Right lobe of liver (tissue), 6 donors: ENCODE results near the gene MLANA. TPM values are rescaled to one million over a fixed set of nuclear protein-coding genes. Genes with fewer than 3 reads are reported as not detected.
A peak's percentile ranks its signal among the peaks of the same experiment; 100 is the strongest.

Experiments used
- ATAC-seq, 4 donors: fragments of 200-7000 bp; cut with Tn5 transposase; one replicate each; pipeline ENCODE4 v1.9.1; 2020; ENCODE audit warnings: mild to moderate bottlenecking in 4 of 4, moderate library complexity in 4 of 4
- DNase-seq, 3 donors: peaks; one replicate each; pipeline ENCODE4 v3.0.0-alpha.2; 2020
- H3K27ac ChIP-seq, 3 donors: fragments of 200-600 bp; one replicate each; pipeline ENCODE4 v1.8.0; 2022
- H3K27me3 ChIP-seq, 2 donors: fragments of 200-600 bp; one replicate each; pipeline ENCODE4 v1.8.0; 2022
- H3K36me3 ChIP-seq, 4 donors: fragments of 200-600 bp; sonication (generic) in 1 of 4; one replicate each; pipeline versions ENCODE4 v1.5.1 to v1.8.0; 2017 to 2022; ENCODE audit warnings: control low read depth in 1 of 4
- H3K4me1 ChIP-seq, 4 donors: fragments of 200-600 bp; sonication (generic) in 1 of 4; one replicate each; pipeline versions ENCODE4 v1.5.1 to v1.8.0; 2017 to 2022; ENCODE audit warnings: control low read depth in 1 of 4
- H3K4me3 ChIP-seq, 3 donors: fragments of 200-600 bp; one replicate each; pipeline ENCODE4 v1.8.0; 2022
- H3K9me3 ChIP-seq, 4 donors: fragments of 200-600 bp; sonication (generic) in 1 of 4; one replicate each; pipeline versions ENCODE4 v1.5.1 to v1.8.0; 2017 to 2022; ENCODE audit warnings: control low read depth in 1 of 4
- CTCF ChIP-seq, 4 donors: fragments of 200-600 bp in 3 of 4; fragments of 450-650 bp in 1 of 4; IDR thresholded peaks; one replicate each; pipeline versions ENCODE4 v1.5.1 to v1.8.0; 2016 to 2022; ENCODE audit warnings: antibody characterized with exemption in 4 of 4, mild to moderate bottlenecking in 2 of 4
- POLR2A ChIP-seq: fragments of 450-650 bp; IDR thresholded peaks from one replicate; pipeline ENCODE4 v1.6.1; 2017; ENCODE audit warnings: antibody characterized with exemption, mild to moderate bottlenecking
- WGBS: methylation state at CpG from one replicate; pipeline ENCODE4 v1.1.6; 2018; ENCODE audit warnings: low coverage, low lambda C conversion rate; ENCODE audit not compliant: insufficient coverage; ENCODE audit errors: missing lambda C conversion rate; 5-methylcytosine and 5-hydroxymethylcytosine counted together
- intact Hi-C, 2 donors: fragments of 100-400 bp; cut with DNase I; formaldehyde crosslinking; loops; one replicate each; pipeline versions ENCODE4 v1.11.2 to v1.14.1; 2022
- total RNA-seq, 6 experiments: library from RNA; depleted of rRNA in 2 of 6; stranded (reverse); fragments of >200 nt in 2 of 6; fragmentation: NEBNext Ultra II Directional in 3 of 6; extraction: Animal tissue kit (Norgen Biotek cat#: 25700) in 3 of 6; gene quantifications; one replicate each; pipeline versions ENCODE4 v1.1.0 to v1.2.4, GENCODE V29; 2016 to 2023
- donor health status: DM: no; HTN: yes; CAD: no.
- donor health status: DM: no; HTN: no; CAD: no.
- donor health status: DM: no; HTN: no; CAD: no.
- donor health status: DM: no; HTN: yes; CAD: no.
- donor health status: DM: no; HTN: yes; CAD: no.

Gene MLANA
- total RNA-seq, 6 experiments from 2014 or later: not detected

GRCh38 chr9:5918460-5918859 is 27.8 kb downstream of the MLANA start:
- intact Hi-C loops: no loop called here
- no peak for ATAC-seq
- 67% methylated on average over 3 of the region's 3 CpGs for WGBS
- no peaks in the 10 kb centered on the region for H3K27me3 ChIP-seq
- H3K4me1 ChIP-seq: no peaks in the 10 kb centered on the region
- no peak for TF ChIP-seq POLR2A
- TF ChIP-seq CTCF (IDR thresholded peaks at IDR 0.05): no peak
- peaks cover 0 to 4% (median 0%) of the 10 kb centered on the region in 4 donors for H3K9me3 ChIP-seq
- peaks cover 0 to 20% (median under 1%) of the 10 kb centered on the region in 4 donors for H3K36me3 ChIP-seq
- no peak overlapping the region for H3K27ac ChIP-seq
- no peak overlapping the region for H3K4me3 ChIP-seq
- no peak for DNase-seq

- no peaks in the 10 kb centered on the region for H3K27me3 ChIP-seq
- no peak for TF ChIP-seq POLR2A
- TF ChIP-seq CTCF (IDR thresholded peaks at IDR 0.05): no peak
- 48% methylated on average over 2 of the region's 2 CpGs for WGBS
- ATAC-seq (peak in 2 of 4 donors; percentile 28 to 38), DNase-seq (no peak)
- H3K27ac ChIP-seq: no peak overlapping the region
- intact Hi-C loops: no loop called here
- H3K36me3 ChIP-seq: peaks cover 0 to 26% (median 5%) of the 10 kb centered on the region in 4 donors
- H3K4me3 ChIP-seq: no peak overlapping the region
- H3K4me1 ChIP-seq: no peaks in the 10 kb centered on the region
- H3K9me3 ChIP-seq: peaks cover 0 to 4% (median 0%) of the 10 kb centered on the region in 4 donors
These were observed 30.2 kb downstream of the MLANA start for GRCh38 chr9:5920860-5921328.

- Histone ChIP-seq H3K27ac (no peak overlapping the region), H3K9me3 (peaks cover 0 to 4% (median 0%) of the 10 kb centered on the region in 4 donors), H3K4me3 (no peak overlapping the region), H3K4me1 (no peaks in the 10 kb centered on the region), H3K36me3 (peaks cover 0 to 26% (median 5%) of the 10 kb centered on the region in 4 donors), H3K27me3 (no peaks in the 10 kb centered on the region)
- ATAC-seq (peak in 3 of 4 donors; percentile 34 to 46 (median 37)), DNase-seq (no peak)
- TF ChIP-seq POLR2A: no peak
- TF ChIP-seq CTCF (IDR thresholded peaks at IDR 0.05): no peak
- intact Hi-C loops: no loop called here
- WGBS: 63% methylated on average over 2 of the region's 2 CpGs
These were observed 31.5 kb downstream of the MLANA start for GRCh38 chr9:5922192-5922591.

- 89% methylated on average over 1 of the region's 1 CpG for WGBS
- no peak for DNase-seq
- Histone ChIP-seq H3K4me3 (no peak overlapping the region), H3K36me3 (no peaks in the 10 kb centered on the region), H3K9me3 (no peaks in the 10 kb centered on the region), H3K27me3 (no peaks in the 10 kb centered on the region), H3K4me1 (no peaks in the 10 kb centered on the region), H3K27ac (no peak overlapping the region)
- TF ChIP-seq CTCF (IDR thresholded peaks at IDR 0.05): no peak
- TF ChIP-seq POLR2A: no peak
- intact Hi-C loops: no loop called here
- ATAC-seq: no peak
These were observed 41.0 kb downstream of the MLANA start for GRCh38 chr9:5931657-5932056.
